Hepatocyte (in vitro differentiated cells): ENCODE measurements around the gene ANKEF1. TPM values are rescaled to one million over a fixed set of nuclear protein-coding genes. Genes with fewer than 3 reads are reported as not detected.

Source experiments
- DNase-seq: peaks from one replicate; pipeline ENCODE4 v3.0.0-alpha.2; 2016; ENCODE audit warnings: low spot score
- H2AFZ ChIP-seq: fragments of 200-600 bp; sonication (generic); 2 replicates; pipeline ENCODE4 v1.6.0; 2016; ENCODE audit warnings: antibody characterized with exemption, mild to moderate bottlenecking
- H3K27ac ChIP-seq: fragments of 200-600 bp; sonication (generic); 2 replicates; pipeline ENCODE4 v1.5.1; 2016; ENCODE audit warnings: mild to moderate bottlenecking
- H3K27me3 ChIP-seq: fragments of 200-600 bp; sonication (generic); 2 replicates; pipeline ENCODE4 v1.6.1; 2016
- H3K36me3 ChIP-seq: fragments of 200-600 bp; sonication (generic); replicated peaks from 2 replicates; pipeline ENCODE4 v1.5.1; 2016; ENCODE audit warnings: low read depth; ENCODE audit not compliant: insufficient read depth
- H3K4me1 ChIP-seq: fragments of 200-600 bp; sonication (generic); 2 replicates; pipeline ENCODE4 v1.5.1; 2016; ENCODE audit warnings: mild to moderate bottlenecking, moderate library complexity; ENCODE audit not compliant: insufficient read depth
- H3K4me2 ChIP-seq: fragments of 200-600 bp; sonication (generic); 2 replicates; pipeline ENCODE4 v1.6.0; 2016
- H3K4me3 ChIP-seq: fragments of 200-600 bp; sonication (generic); 2 replicates; pipeline ENCODE4 v1.5.1; 2016; ENCODE audit warnings: mild to moderate bottlenecking
- H3K79me2 ChIP-seq: fragments of 200-600 bp; sonication (generic); 2 replicates; pipeline ENCODE4 v1.6.0; 2017; ENCODE audit warnings: mild to moderate bottlenecking
- H3K9me2 ChIP-seq: fragments of 200-600 bp; sonication (generic); replicated peaks from 2 replicates; pipeline ENCODE4 v1.6.0; 2017; ENCODE audit warnings: mild to moderate bottlenecking; ENCODE audit not compliant: insufficient read depth
- H3K9me3 ChIP-seq: fragments of 200-600 bp; sonication (generic); 2 replicates; pipeline ENCODE4 v1.5.1; 2016; ENCODE audit warnings: low read depth, mild to moderate bottlenecking
- H4K20me1 ChIP-seq: fragments of 200-600 bp; sonication (generic); 2 replicates; pipeline ENCODE4 v1.6.0; 2016; ENCODE audit warnings: mild to moderate bottlenecking; ENCODE audit not compliant: insufficient read depth, poor library complexity, severe bottlenecking
- CTCF ChIP-seq: fragments of 200-600 bp; sonication (generic); IDR thresholded peaks from 2 replicates; pipeline ENCODE4 v1.5.1; 2016; ENCODE audit warnings: antibody characterized with exemption, mild to moderate bottlenecking; ENCODE audit not compliant: poor library complexity
- EZH2 ChIP-seq: fragments of 200-600 bp; sonication (generic); IDR thresholded peaks from 2 replicates; pipeline ENCODE4 v1.6.1; 2016; ENCODE audit warnings: antibody characterized with exemption, mild to moderate bottlenecking, borderline replicate concordance
- EZH2phosphoT487 ChIP-seq: fragments of 200-600 bp; sonication (generic); IDR thresholded peaks from one replicate; pipeline ENCODE4 v1.6.1; 2018; ENCODE audit warnings: antibody characterized with exemption, mild to moderate bottlenecking, low read depth, moderate library complexity; ENCODE audit not compliant: unreplicated experiment, severe bottlenecking
- WGBS: methylation state at CpG from one replicate; pipeline ENCODE4 v1.1.6; 2016; ENCODE audit warnings: low lambda C conversion rate; ENCODE audit errors: missing lambda C conversion rate; 5-methylcytosine and 5-hydroxymethylcytosine counted together
- polyA plus RNA-seq: library from polyadenylated mRNA; unstranded; fragments of >200 nt; fragmentation: Nextera tagmentation; extraction: Ambion mirVana; gene quantifications from 2 replicates; pipeline ENCODE4 v1.2.1, GENCODE V29; 2016
- total RNA-seq: library from RNA; depleted of rRNA; stranded (reverse); fragments of >200 nt; gene quantifications from 2 replicates; pipeline ENCODE4 v1.2.3, GENCODE V29; 2014

ANKEF1 gene
- total and polyA plus RNA-seq, 2 experiments from 2014 or later = 1.2 to 4.7 TPM

- Histone ChIP-seq H3K27ac (no peak overlapping the region), H3K36me3 (no peaks in the 10 kb centered on the region), H3K9me3 (no peaks in the 10 kb centered on the region), H3K4me3 (no peak overlapping the region), H3K4me2 (no peak overlapping the region), H3K27me3 (no peaks in the 10 kb centered on the region), H2AFZ (no peak overlapping the region), H3K4me1 (no peaks in the 10 kb centered on the region), H3K9me2 (no peaks in the 10 kb centered on the region), H3K79me2 (no peaks in the 10 kb centered on the region), H4K20me1 (no peaks in the 10 kb centered on the region)
- WGBS = 71% methylated on average over 5 of the region's 5 CpGs
- DNase-seq = no peak
- TF ChIP-seq CTCF = no peak
These were observed 22.3 kb upstream of the ANKEF1 start for GRCh38 chr20:10012464-10012863.

GRCh38 chr20:10014431-10014830, 20.4 kb upstream of the ANKEF1 start:
- Histone ChIP-seq H3K9me3 (no peaks in the 10 kb centered on the region), H3K36me3 (no peaks in the 10 kb centered on the region), H3K27ac (no peak overlapping the region), H3K27me3 (no peaks in the 10 kb centered on the region), H3K9me2 (no peaks in the 10 kb centered on the region), H2AFZ (no peak overlapping the region), H3K4me2 (no peak overlapping the region), H3K79me2 (no peaks in the 10 kb centered on the region), H3K4me1 (no peaks in the 10 kb centered on the region), H4K20me1 (no peaks in the 10 kb centered on the region), H3K4me3 (no peak overlapping the region)
- WGBS = 77% methylated on average over 5 of the region's 5 CpGs
- TF ChIP-seq EZH2 (no peak), EZH2phosphoT487 (no peak), CTCF (no peak)
- DNase-seq = no peak

- no peak for DNase-seq
- Histone ChIP-seq H3K4me3 (no peak overlapping the region), H4K20me1 (no peaks in the 10 kb centered on the region), H3K4me2 (no peak overlapping the region), H3K9me2 (no peaks in the 10 kb centered on the region), H3K27me3 (no peaks in the 10 kb centered on the region), H3K27ac (no peak overlapping the region), H3K9me3 (no peaks in the 10 kb centered on the region), H3K4me1 (no peaks in the 10 kb centered on the region), H3K79me2 (no peaks in the 10 kb centered on the region), H3K36me3 (no peaks in the 10 kb centered on the region), H2AFZ (no peak overlapping the region)
- whole genome bisulfite sequencing = 68% methylated on average over 2 of the region's 2 CpGs
- TF ChIP-seq EZH2phosphoT487 (no peak), CTCF (no peak), EZH2 (no peak)
These were observed 13.8 kb upstream of the ANKEF1 start for GRCh38 chr20:10020937-10021336.

GRCh38 chr20:10022625-10023024, 12.2 kb upstream of the ANKEF1 start:
- Histone ChIP-seq H3K9me2 (no peaks in the 10 kb centered on the region), H3K9me3 (no peaks in the 10 kb centered on the region), H3K4me1 (no peaks in the 10 kb centered on the region), H3K79me2 (no peaks in the 10 kb centered on the region), H3K4me3 (no peak overlapping the region), H3K4me2 (no peak overlapping the region), H3K27ac (no peak overlapping the region), H3K27me3 (no peaks in the 10 kb centered on the region), H4K20me1 (no peaks in the 10 kb centered on the region), H2AFZ (no peak overlapping the region), H3K36me3 (no peaks in the 10 kb centered on the region)
- no peak for DNase-seq
- TF ChIP-seq EZH2 (no peak), EZH2phosphoT487 (no peak), CTCF (no peak)
- WGBS = 87% methylated on average over 2 of the region's 2 CpGs
